HCT116 (cell line): ENCODE results near the gene OSBPL5. TPM values are rescaled to one million over a fixed set of nuclear protein-coding genes. Genes with fewer than 3 reads are reported as not detected.

Experiments
- ATAC-seq: fragments of 200-7000 bp; cut with Tn5 transposase; 2 replicates; pipeline ENCODE4 v1.9.1; 2020; ENCODE audit warnings: mild to moderate bottlenecking, moderate library complexity
- BruUV-seq: library from RNA; stranded (reverse); fragments of 400-500 nt; replicated peaks from 2 replicates; lab custom pipeline; 2021; lab: Mats Ljungman, UMichigan
- CTCF ChIA-PET: fragments of 300-600 bp; sonication (Branson Sonifier 250); formaldehyde crosslinking; loops from one replicate; lab custom pipeline; 2021; ENCODE audit warnings: antibody characterized with exemption; lab: Charles Lee
- POLR2A ChIA-PET: fragments of 300-600, 350-600 bp; sonication (Branson Sonifier 250); formaldehyde crosslinking; loops from one replicate; lab custom pipeline; 2021; ENCODE audit warnings: antibody characterized with exemption; lab: Charles Lee
- RAD21 ChIA-PET, 2 experiments: fragments of 300-600 bp; sonication (Branson Sonifier 250); formaldehyde crosslinking; loops; one replicate each; lab custom pipeline; 2023; ENCODE audit warnings: low total read pairs in 2 of 2; ENCODE audit not compliant: uncharacterized antibody in 2 of 2, unreplicated experiment in 2 of 2, low non-redundant PET in 1 of 2; lab: Charles Lee
- DNase-seq: peaks from one replicate; pipeline ENCODE4 v3.0.0-alpha.2; 2010; ENCODE audit warnings: low read depth, low spot score
- H2AFZ ChIP-seq: fragments of 200-600 bp; shearing (Covaris generic), sonication (generic); 2 replicates; pipeline ENCODE4 v1.6.1; 2017; ENCODE audit warnings: low read depth, mixed run types, mixed read lengths, antibody characterized with exemption, low read length; ENCODE audit not compliant: poor library complexity, severe bottlenecking
- H3K27ac ChIP-seq: 2 replicates; pipeline ENCODE4 v1.5.1; 2012; ENCODE audit warnings: low read depth, low read length
- H3K27me3 ChIP-seq: fragments of 200-600 bp; sonication (generic); 2 replicates; pipeline ENCODE4 v1.6.1; 2016; ENCODE audit warnings: mixed run types, low read length, mixed read lengths; ENCODE audit not compliant: insufficient read depth
- H3K36me3 ChIP-seq, 2 experiments: fragments of 200-500 bp in 1 of 2; fragments of 200-600 bp in 1 of 2; sonication (Bioruptor generic) in 1 of 2; sonication (generic) in 1 of 2; 2 replicates each; pipeline versions ENCODE4 v1.5.1 to v1.6.1; 2014 to 2016; ENCODE audit warnings: low read length in 2 of 2, inconsistent platforms in 1 of 2, mixed read lengths in 1 of 2, mixed run types in 1 of 2; ENCODE audit not compliant: insufficient read depth in 2 of 2, control insufficient read depth in 1 of 2
- H3K4me1 ChIP-seq, 2 experiments: fragments of 200-600 bp in 1 of 2; sonication (generic) in 1 of 2; 2 replicates each; pipeline versions ENCODE4 v1.5.1 to v1.6.1; 2012 to 2017; ENCODE audit warnings: low read length in 2 of 2, inconsistent platforms in 1 of 2, mild to moderate bottlenecking in 1 of 2, mixed read lengths in 1 of 2, mixed run types in 1 of 2, moderate library complexity in 1 of 2; ENCODE audit not compliant: insufficient read depth in 2 of 2, control insufficient read depth in 1 of 2
- H3K4me2 ChIP-seq: fragments of 200-600 bp; sonication (generic); 2 replicates; pipeline ENCODE4 v1.6.1; 2017; ENCODE audit warnings: mixed run types, low read length, mixed read lengths
- H3K4me3 ChIP-seq, 2 experiments: fragments of 200-600 bp in 1 of 2; sonication (generic) in 1 of 2; replicated peaks in 1 of 2; 2 replicates each; pipeline ENCODE4 v1.5.1; 2011 to 2016; ENCODE audit warnings: low read length in 2 of 2, control low read depth in 1 of 2, low read depth in 1 of 2, mild to moderate bottlenecking in 1 of 2, mixed read lengths in 1 of 2, mixed run types in 1 of 2
- H3K79me2 ChIP-seq: fragments of 200-600 bp; sonication (generic); 2 replicates; pipeline ENCODE4 v1.6.1; 2017; ENCODE audit warnings: mild to moderate bottlenecking, mixed run types, low read length, moderate library complexity, mixed read lengths; ENCODE audit not compliant: insufficient read depth
- H3K9ac ChIP-seq: fragments of 200-600 bp; sonication (generic); 2 replicates; pipeline ENCODE4 v1.6.1; 2016; ENCODE audit warnings: low read length, mixed read lengths
- H3K9me2 ChIP-seq: fragments of 200-600 bp; sonication (generic), shearing (Covaris generic); 2 replicates; pipeline ENCODE4 v1.6.1; 2017; ENCODE audit warnings: mixed run types, mild to moderate bottlenecking, moderate library complexity; ENCODE audit not compliant: insufficient read depth
- H3K9me3 ChIP-seq, 2 experiments: fragments of 200-500 bp in 1 of 2; fragments of 200-600 bp in 1 of 2; sonication (Bioruptor generic) in 1 of 2; sonication (generic) in 1 of 2; 2 replicates each; pipeline ENCODE4 v1.6.1; 2014 to 2017; ENCODE audit warnings: low read length in 2 of 2, mixed read lengths in 2 of 2, inconsistent platforms in 1 of 2, low read depth in 1 of 2, mild to moderate bottlenecking in 1 of 2, mixed run types in 1 of 2, moderate library complexity in 1 of 2; ENCODE audit not compliant: control insufficient read depth in 1 of 2, insufficient read depth in 1 of 2
- H4K20me1 ChIP-seq: fragments of 200-600 bp; sonication (generic), shearing (Covaris generic); 2 replicates; pipeline ENCODE4 v1.6.1; 2017; ENCODE audit warnings: mixed run types, mild to moderate bottlenecking, moderate library complexity; ENCODE audit not compliant: insufficient read depth
- CBX3 ChIP-seq: IDR thresholded peaks from 2 replicates; pipeline ENCODE4 v1.6.1; 2012; ENCODE audit warnings: low read depth
- CEBPB ChIP-seq: IDR thresholded peaks from 2 replicates; pipeline ENCODE4 v1.6.1; 2012; ENCODE audit warnings: low read depth
- EZH2 ChIP-seq: fragments of 200-600 bp; sonication (generic); IDR thresholded peaks from 2 replicates; pipeline ENCODE4 v1.6.1; 2017; ENCODE audit warnings: antibody characterized with exemption, mixed run types
- EZH2phosphoT487 ChIP-seq: fragments of 200-600 bp; IDR thresholded peaks from 2 replicates; pipeline ENCODE4 v1.6.1; 2018; ENCODE audit warnings: antibody characterized with exemption, borderline replicate concordance
- FOSL1 ChIP-seq: IDR thresholded peaks from 2 replicates; pipeline ENCODE4 v1.6.1; 2012; ENCODE audit warnings: low read depth
- JUND ChIP-seq: IDR thresholded peaks from 2 replicates; pipeline ENCODE4 v1.6.1; 2012
- RAD21 ChIP-seq: IDR thresholded peaks from 2 replicates; pipeline ENCODE4 v1.6.1; 2012; ENCODE audit warnings: low read depth, mild to moderate bottlenecking
- SIN3A ChIP-seq: IDR thresholded peaks from 2 replicates; pipeline ENCODE4 v1.6.1; 2012; ENCODE audit warnings: low read depth
- SP1 ChIP-seq: IDR thresholded peaks from 2 replicates; pipeline ENCODE4 v1.6.1; 2012; ENCODE audit warnings: low read depth
- SRF ChIP-seq: IDR thresholded peaks from 2 replicates; pipeline ENCODE4 v1.6.1; 2012; ENCODE audit warnings: low read depth
- YY1 ChIP-seq: IDR thresholded peaks from 2 replicates; pipeline ENCODE4 v1.6.1; 2011; ENCODE audit warnings: low read length, low read depth, moderate library complexity, mild to moderate bottlenecking; ENCODE audit not compliant: insufficient replicate concordance; ENCODE audit errors: extremely low read depth
- ZFX ChIP-seq: fragments of 450-650 bp; IDR thresholded peaks from 2 replicates; pipeline ENCODE4 v1.6.1; 2017
- ZNF274 ChIP-seq: fragments of 200-500 bp; sonication (Bioruptor generic); IDR thresholded peaks from 2 replicates; pipeline ENCODE4 v1.6.1; 2014; ENCODE audit warnings: mild to moderate bottlenecking, low read depth, low read length, inconsistent platforms
- intact Hi-C: fragments of 100-400 bp; cut with micrococcal nuclease; formaldehyde crosslinking; loops from 2 replicates; pipeline ENCODE4 v1.10.0; 2022
- total RNA-seq: library from RNA; stranded (reverse); gene quantifications from one replicate; pipeline ENCODE4 v1.2.1, GENCODE V29; 2021; ENCODE audit not compliant: unreplicated experiment
- TF ChIP-seq, protein P1 (sequence below): IDR thresholded peaks from 2 replicates; pipeline ENCODE4 v1.6.1; 2012
- TF ChIP-seq, protein P2 (sequence below), 3 experiments: fragments of 200-600 bp in 1 of 3; sonication (generic) in 1 of 3; IDR thresholded peaks in 2 of 3; conservative IDR thresholded peaks in 1 of 3; 2 replicates each; pipeline ENCODE4 v1.5.1; 2012 to 2017; ENCODE audit warnings: low read depth in 2 of 3, low read length in 2 of 3, antibody characterized with exemption in 1 of 3, borderline replicate concordance in 1 of 3, control low read depth in 1 of 3, mild to moderate bottlenecking in 1 of 3, mixed read lengths in 1 of 3, mixed run types in 1 of 3, moderate library complexity in 1 of 3; ENCODE audit not compliant: insufficient read depth in 1 of 3

Gene OSBPL5
- total RNA-seq, 1 experiment from 2014 or later = 44.2 TPM

DNA sequence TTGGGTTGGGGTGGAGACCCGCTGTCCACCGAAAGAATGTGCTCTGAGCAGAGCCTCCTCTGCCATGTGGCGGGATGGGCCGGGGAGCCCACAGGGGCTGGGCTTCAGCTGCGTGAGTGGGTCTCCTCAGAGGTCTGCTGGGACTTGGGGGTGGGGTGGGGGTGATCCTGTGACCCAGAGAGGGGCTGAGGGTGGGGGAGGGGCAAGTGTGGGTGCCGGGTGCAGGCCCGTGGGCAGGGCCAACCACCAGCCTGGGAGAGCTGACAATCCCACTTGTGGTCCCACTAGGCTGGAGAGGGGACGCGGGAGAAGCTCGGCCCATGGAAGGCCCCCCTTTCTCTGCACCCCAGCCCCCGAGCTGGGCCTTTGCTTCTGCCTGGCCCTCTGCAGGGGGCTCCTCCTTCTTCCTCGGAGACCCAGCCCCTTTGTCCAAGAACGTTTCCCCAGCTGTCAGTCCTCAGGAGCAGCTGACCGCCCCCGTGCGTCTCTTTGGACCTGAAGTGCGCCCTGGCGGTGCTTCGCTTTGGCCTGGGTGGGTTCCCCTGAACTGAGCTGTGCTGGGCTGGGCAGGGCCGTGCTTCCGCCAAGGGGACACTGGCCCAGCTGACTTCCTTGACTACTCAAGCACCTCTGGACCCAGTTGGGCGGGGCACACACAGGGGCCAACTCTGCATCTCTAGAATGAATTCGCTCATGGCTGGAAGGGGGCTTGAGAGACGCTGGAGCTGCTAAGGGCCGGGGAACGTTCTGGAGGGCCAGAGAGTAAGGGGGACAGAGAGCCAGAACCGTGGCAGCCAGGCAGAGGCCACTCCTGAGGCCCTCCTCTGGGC is 30.2 kb downstream of the OSBPL5 start:
- Histone ChIP-seq H3K4me1 (peaks cover 2 to 10% of the 10 kb centered on the region in 2 experiments; a peak in 1 of 4 replicates), H3K4me3 (no peak overlapping the region), H3K27ac (no peak overlapping the region), H3K9me2 (no peaks in the 10 kb centered on the region), H2AFZ (no peak overlapping the region), H3K79me2 (no peaks in the 10 kb centered on the region), H3K36me3 (no peaks in the 10 kb centered on the region), H3K9ac (no peak overlapping the region), H4K20me1 (no peaks in the 10 kb centered on the region), H3K27me3 (no peaks in the 10 kb centered on the region), H3K9me3 (no peaks in the 10 kb centered on the region), H3K4me2 (no peak overlapping the region)
- DNase-seq (no peak), ATAC-seq (no peak)
- TF ChIP-seq RAD21 (no peak), SRF (no peak), EZH2phosphoT487 (no peak), YY1 (no peak), ZFX (no peak), SP1 (no peak), CBX3 (no peak), EZH2 (no peak), FOSL1 (no peak), ZNF274 (no peak), JUND (no peak), CEBPB (no peak), SIN3A (no peak)
- TF ChIP-seq, protein P1, sequence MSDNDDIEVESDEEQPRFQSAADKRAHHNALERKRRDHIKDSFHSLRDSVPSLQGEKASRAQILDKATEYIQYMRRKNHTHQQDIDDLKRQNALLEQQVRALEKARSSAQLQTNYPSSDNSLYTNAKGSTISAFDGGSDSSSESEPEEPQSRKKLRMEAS = no peak
- TF ChIP-seq, protein P2, sequence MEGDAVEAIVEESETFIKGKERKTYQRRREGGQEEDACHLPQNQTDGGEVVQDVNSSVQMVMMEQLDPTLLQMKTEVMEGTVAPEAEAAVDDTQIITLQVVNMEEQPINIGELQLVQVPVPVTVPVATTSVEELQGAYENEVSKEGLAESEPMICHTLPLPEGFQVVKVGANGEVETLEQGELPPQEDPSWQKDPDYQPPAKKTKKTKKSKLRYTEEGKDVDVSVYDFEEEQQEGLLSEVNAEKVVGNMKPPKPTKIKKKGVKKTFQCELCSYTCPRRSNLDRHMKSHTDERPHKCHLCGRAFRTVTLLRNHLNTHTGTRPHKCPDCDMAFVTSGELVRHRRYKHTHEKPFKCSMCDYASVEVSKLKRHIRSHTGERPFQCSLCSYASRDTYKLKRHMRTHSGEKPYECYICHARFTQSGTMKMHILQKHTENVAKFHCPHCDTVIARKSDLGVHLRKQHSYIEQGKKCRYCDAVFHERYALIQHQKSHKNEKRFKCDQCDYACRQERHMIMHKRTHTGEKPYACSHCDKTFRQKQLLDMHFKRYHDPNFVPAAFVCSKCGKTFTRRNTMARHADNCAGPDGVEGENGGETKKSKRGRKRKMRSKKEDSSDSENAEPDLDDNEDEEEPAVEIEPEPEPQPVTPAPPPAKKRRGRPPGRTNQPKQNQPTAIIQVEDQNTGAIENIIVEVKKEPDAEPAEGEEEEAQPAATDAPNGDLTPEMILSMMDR (IDR thresholded peaks at IDR 0.05 in 2 of 3, conservative IDR thresholded peaks at IDR 0.05 in 1 of 3; ENCODE audit: borderline replicate concordance in 1 of 3, insufficient read depth in 1 of 3, low read depth in 2 of 3, low read length in 2 of 3) = no peak
- intact Hi-C loops = no loop called here
- ChIA-PET POLR2A (no interaction called here), RAD21 (no interaction called here), CTCF (interaction anchor here (1.1 kb wide), 1 partner anchor 60 kb away, joined by 3 read pairs; no protein-coding TSS in a partner anchor)
- no TSS peak for BruUV-seq
